Esophagus muscularis mucosa (tissue), 3 donors: ENCODE data around the gene GALNT14.

Experiments used
- POLR2A ChIP-seq: fragments of 450-650 bp; IDR thresholded peaks from one replicate; pipeline ENCODE4 v1.6.1; 2017; ENCODE audit warnings: antibody characterized with exemption, moderate library complexity, mild to moderate bottlenecking, low read depth
- TF ChIP-seq, protein P1 (sequence below), 3 experiments: fragments of 200-600 bp in 2 of 3; fragments of 450-650 bp in 1 of 3; sonication (generic) in 2 of 3; IDR thresholded peaks; one replicate each; pipeline ENCODE4 v1.5.1; 2017 to 2019; ENCODE audit warnings: antibody characterized with exemption in 3 of 3, mild to moderate bottlenecking in 2 of 3, moderate library complexity in 1 of 3

DNA sequence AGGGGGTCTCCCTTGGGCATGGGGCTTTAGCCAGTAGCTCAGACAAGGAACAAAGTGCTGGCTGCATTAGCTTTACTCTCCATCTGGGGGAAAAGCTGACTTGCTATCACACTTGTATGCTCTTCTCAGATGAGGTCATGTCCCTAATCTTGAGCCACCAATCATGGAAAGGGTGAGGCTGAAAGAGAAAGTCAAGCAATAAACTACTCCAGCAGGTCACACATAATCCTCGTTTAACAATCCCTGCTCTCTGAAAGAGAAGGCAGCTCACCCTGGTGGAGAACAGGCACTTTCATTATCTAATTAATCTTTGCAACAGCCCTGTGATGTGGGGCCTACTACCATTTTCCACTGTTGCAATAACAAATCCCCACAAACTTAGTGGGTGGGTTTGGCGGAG lies 201.3 kb downstream of the GALNT14 start:
- TF ChIP-seq POLR2A, result no peak
- TF ChIP-seq, protein P1, sequence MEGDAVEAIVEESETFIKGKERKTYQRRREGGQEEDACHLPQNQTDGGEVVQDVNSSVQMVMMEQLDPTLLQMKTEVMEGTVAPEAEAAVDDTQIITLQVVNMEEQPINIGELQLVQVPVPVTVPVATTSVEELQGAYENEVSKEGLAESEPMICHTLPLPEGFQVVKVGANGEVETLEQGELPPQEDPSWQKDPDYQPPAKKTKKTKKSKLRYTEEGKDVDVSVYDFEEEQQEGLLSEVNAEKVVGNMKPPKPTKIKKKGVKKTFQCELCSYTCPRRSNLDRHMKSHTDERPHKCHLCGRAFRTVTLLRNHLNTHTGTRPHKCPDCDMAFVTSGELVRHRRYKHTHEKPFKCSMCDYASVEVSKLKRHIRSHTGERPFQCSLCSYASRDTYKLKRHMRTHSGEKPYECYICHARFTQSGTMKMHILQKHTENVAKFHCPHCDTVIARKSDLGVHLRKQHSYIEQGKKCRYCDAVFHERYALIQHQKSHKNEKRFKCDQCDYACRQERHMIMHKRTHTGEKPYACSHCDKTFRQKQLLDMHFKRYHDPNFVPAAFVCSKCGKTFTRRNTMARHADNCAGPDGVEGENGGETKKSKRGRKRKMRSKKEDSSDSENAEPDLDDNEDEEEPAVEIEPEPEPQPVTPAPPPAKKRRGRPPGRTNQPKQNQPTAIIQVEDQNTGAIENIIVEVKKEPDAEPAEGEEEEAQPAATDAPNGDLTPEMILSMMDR (IDR thresholded peaks at IDR 0.05), result no peak
